Activated CD4-positive, alpha-beta T cell treated with anti-CD3 and anti-CD28 coated beads, Interleukin-2, amount 10 ng/mL, durations not matched to agents 7 days and 5 days (primary cell): Measurements from ENCODE around the gene CEP104. TPM values are rescaled to one million over a fixed set of nuclear protein-coding genes. Genes with fewer than 3 reads are reported as not detected.

Source experiments
- CTCF ChIA-PET: fragments of 350-600 bp; sonication (Branson Sonifier 250); formaldehyde crosslinking; loops from one replicate; lab custom pipeline; 2021; ENCODE audit warnings: antibody characterized with exemption; lab: Charles Lee
- POLR2A ChIA-PET: fragments of 350-600 bp; sonication (Branson Sonifier 250); formaldehyde crosslinking; loops from one replicate; lab custom pipeline; 2021; ENCODE audit warnings: antibody characterized with exemption; lab: Charles Lee
- DNase-seq: peaks from one replicate; pipeline ENCODE4 v3.0.0-alpha.2; 2020
- H3K27ac Mint-ChIP-seq: one replicate; pipeline ENCODE4 v1.8.0; 2021; ENCODE audit warnings: mild to moderate bottlenecking, moderate library complexity, mixed read lengths
- H3K27me3 Mint-ChIP-seq: one replicate; pipeline ENCODE4 v1.8.0; 2021; ENCODE audit warnings: mixed read lengths
- H3K36me3 Mint-ChIP-seq: one replicate; pipeline ENCODE4 v1.8.0; 2021; ENCODE audit warnings: low read depth, mixed read lengths
- H3K4me1 Mint-ChIP-seq: one replicate; pipeline ENCODE4 v1.8.0; 2021; ENCODE audit warnings: mixed read lengths
- H3K4me3 Mint-ChIP-seq: one replicate; pipeline ENCODE4 v1.8.0; 2021; ENCODE audit warnings: mild to moderate bottlenecking, moderate library complexity, mixed read lengths
- H3K9me3 Mint-ChIP-seq: one replicate; pipeline ENCODE4 v1.8.0; 2021; ENCODE audit warnings: mixed read lengths
- total RNA-seq, 2 experiments: library from RNA; stranded (reverse); gene quantifications; one replicate each; pipeline ENCODE4 v1.2.3, GENCODE V29; 2021

Gene CEP104
- total RNA-seq, 2 experiments from 2014 or later: 43.8 to 50.1 TPM

DNA sequence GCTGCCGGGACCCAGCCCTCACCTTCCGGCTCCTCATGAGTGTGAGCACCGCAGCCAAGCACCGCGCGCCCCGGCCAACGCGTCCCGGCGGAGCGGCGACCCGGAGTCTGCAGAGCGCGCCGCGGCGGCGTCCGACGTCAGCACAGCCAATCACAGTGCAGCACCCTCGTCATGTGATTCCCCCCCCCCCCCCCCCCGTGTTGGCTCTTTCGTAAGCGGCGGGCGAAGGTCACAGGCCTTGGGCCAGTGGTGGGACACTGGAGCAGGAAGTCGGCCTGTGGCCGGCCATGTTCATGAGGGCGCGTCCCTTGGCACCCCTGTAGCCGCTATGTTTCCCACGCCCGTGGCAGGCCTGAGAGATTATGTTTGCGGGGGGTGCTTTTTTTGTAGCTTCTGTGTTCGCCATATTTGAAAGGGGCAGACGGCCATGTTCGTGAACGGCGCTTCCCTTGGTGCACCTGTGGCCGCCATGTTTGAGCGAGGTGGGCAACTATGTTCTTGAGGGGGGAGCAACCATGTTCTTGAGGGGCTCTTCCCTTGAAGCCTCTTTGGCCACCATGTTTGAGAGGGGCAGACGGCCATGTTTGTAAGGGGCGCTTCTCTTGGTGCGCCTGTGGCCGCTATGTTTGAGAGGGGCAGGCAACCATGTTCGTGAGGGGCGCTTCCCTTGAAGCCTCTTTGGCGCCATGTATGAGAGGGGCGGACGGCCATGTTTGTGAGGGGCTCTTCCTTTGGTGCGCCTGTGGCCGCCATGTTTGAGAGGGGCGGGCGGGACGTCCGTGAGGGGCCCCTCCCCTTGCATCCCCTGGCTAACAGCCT, 43.3 kb upstream of the CEP104 start, which contains the start of gene C1orf174:
TSS of gene C1orf174 (minus strand) at position 123 of the 819 bp plus-strand sequence. CDS start at position 37, 86 bp downstream.
- peaks cover 14% of the 10 kb centered on the region for H3K9me3 Mint-ChIP-seq

DNA sequence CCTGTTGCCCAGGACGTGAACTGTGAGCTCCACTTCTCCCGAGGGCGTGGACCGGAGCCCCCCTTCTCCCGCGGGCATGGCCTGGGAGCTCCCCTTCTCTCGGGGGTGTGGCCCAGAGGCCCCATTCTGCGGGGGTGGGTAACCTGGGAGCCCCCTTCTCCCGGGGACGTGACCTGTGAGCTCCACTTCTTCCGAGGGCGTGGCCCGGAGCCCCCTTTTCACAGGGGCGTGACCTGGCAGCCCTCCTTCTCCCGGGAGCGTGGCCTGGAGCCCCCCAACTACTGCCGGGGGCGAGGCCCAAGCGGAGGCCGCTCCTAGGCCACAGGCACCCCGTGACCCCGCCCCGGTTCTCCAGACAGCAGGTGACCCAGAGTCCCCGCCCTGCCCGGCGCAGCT, 42.7 kb upstream of the CEP104 start:
- Mint-ChIP-seq H3K9me3 (peaks cover 14% of the 10 kb centered on the region), H3K27me3 (no peaks in the 10 kb centered on the region), H3K36me3 (peaks cover 21% of the 10 kb centered on the region), H3K4me1 (peaks cover 54% of the 10 kb centered on the region), H3K27ac (peak overlapping the region; percentile 98), H3K4me3 (peak overlapping the region; percentile 90)
- ChIA-PET CTCF (interaction anchor here (1.0 to 1.2 kb wide), 4 partner anchors 12 to 44 kb away, joined by 3 to 5 read pairs (median 3); no protein-coding TSS in a partner anchor), POLR2A (no interaction called here)
- no peak for DNase-seq

More for the DNA sequence above, 43.3 kb upstream of the CEP104 start, which contains the start of gene C1orf174:
- Mint-ChIP-seq H3K27ac (peak within 1 kb of the TSS; percentile 98), H3K36me3 (peaks cover 21% of the 10 kb centered on the region), H3K27me3 (no peaks in the 10 kb centered on the region), H3K4me3 (peak within 1 kb of the TSS; percentile 90), H3K4me1 (peaks cover 54% of the 10 kb centered on the region)
- CTCF ChIA-PET: interaction anchor here (1.0 kb wide), 2 partner anchors 16 to 32 kb away, joined by 3 to 5 read pairs; no protein-coding TSS in a partner anchor
- peak; percentile 95 for DNase-seq
- POLR2A ChIA-PET: no interaction called here

DNA sequence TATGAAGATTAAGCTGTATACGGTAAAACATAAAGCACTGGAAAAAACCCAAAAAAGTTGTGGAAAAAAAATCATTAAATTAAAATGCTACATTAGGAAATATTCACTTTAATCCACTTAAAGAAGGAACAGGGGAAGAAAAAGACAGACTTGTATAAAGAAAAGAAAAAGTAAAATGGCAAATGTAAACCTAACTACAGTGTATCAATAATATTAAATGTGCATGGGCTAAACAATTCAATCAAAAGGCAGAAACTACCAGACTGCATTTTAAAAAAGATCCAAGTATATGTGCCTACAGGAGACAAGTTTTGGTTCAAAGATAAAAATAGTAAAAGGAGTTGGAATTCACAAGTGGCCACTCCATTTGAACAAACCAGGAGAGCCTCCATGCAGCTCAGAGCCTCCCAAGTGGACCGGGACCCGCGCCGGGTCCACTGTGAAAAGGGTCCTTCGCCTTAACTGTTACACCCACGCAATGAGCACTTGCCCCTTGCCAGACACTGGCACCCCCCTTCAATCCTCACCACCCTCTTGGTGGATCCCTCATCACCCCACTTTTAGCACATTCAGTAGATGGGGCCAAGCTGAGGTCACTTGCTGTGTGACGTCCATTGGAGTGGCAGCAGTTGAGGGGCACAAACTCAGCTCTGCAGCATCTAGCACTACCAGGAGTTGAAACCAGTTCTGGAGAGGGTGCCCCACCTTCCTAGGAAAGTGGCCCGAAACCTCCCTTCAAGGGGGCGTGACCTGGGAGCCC, 42.2 kb upstream of the CEP104 start:
- peak overlapping the region; percentile 98 for H3K27ac Mint-ChIP-seq

DNA sequence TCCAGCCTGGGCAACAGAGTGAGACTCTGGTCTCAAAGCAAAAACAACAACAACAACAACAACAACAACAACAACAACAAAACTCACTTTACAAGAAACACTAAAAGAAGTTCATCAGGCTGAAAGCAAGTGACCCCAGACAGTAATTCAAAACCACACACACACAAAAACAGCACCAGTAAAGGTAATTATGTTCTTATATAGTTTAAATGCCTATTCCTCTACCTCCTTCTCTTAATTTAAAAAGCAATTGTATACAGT, 41.4 kb upstream of the CEP104 start:
- Mint-ChIP-seq H3K4me3 (peak overlapping the region; percentile 90), H3K36me3 (peaks cover 21% of the 10 kb centered on the region), H3K4me1 (peaks cover 48% of the 10 kb centered on the region), H3K27ac (peak overlapping the region; percentile 2), H3K9me3 (peaks cover 14% of the 10 kb centered on the region), H3K27me3 (no peaks in the 10 kb centered on the region)
- ChIA-PET POLR2A (no interaction called here), CTCF (interaction anchor here (1.1 kb wide), 1 partner anchor 13 kb away, joined by 3 read pairs; no protein-coding TSS in a partner anchor)
- no peak for DNase-seq

More for the DNA sequence above, 42.2 kb upstream of the CEP104 start:
- H3K4me1 Mint-ChIP-seq: peaks cover 54% of the 10 kb centered on the region
- ChIA-PET CTCF (interaction anchor here (1.0 to 1.2 kb wide), 5 partner anchors 12 to 44 kb away, joined by 3 to 5 read pairs (median 3); no protein-coding TSS in a partner anchor), POLR2A (no interaction called here)
- H3K4me3 Mint-ChIP-seq: peak overlapping the region; percentile 90
- DNase-seq: peak; percentile 15
- no peaks in the 10 kb centered on the region for H3K27me3 Mint-ChIP-seq
- peaks cover 21% of the 10 kb centered on the region for H3K36me3 Mint-ChIP-seq
- H3K9me3 Mint-ChIP-seq: peaks cover 14% of the 10 kb centered on the region

DNA sequence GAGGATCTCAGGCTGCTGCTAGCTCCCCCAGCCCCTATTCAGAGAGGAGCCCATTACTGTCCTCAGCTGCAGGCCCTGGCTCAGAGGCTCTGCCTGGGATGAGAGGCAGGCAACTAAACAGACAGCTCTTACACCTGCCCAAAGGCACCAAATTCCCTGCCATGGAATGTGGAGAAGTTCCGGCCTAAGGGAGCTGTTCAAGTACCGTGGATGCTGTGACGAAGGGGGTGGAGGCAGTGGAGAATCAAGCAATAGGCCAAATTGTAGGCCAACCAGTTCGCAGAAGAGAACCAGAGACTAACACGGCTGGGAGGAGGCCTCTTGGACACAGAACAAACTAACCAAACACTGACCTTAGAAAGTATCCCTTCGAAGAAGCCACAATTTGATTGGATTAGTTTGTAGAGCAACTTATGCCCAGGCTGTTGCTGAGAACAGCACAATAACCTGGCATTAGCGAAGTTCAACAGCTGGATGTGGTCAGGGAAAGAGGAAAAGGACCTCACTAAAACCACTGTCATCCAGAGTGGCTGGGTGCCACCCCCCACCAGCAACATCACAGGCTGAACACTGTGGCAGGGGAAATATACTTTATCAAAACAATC, 39.5 kb upstream of the CEP104 start:
- no peak overlapping the region for H3K27ac Mint-ChIP-seq
- H3K4me3 Mint-ChIP-seq: no peak overlapping the region

DNA sequence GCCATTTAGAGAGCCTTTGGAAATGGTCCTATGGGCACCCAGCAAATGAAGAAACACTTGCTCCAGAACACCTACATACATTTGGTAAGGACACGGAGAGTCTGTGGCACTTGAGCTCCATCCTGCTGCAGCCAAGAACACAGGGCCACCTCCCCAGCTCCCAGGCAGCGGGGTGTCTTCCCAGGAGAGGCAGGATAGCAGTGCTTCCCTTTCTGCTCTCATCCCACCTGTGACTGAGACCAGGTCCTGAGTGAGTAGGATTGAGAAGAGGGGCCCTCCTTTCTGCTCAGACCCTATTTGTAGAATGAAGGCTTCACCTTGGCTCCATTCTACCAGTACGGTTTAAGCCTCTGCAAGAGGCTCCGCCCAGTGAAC, 38.9 kb upstream of the CEP104 start:
- H3K27ac Mint-ChIP-seq: no peak overlapping the region
- no peak overlapping the region for H3K4me3 Mint-ChIP-seq
- peaks cover 22% of the 10 kb centered on the region for H3K36me3 Mint-ChIP-seq
- POLR2A ChIA-PET: no interaction called here
- no peaks in the 10 kb centered on the region for H3K27me3 Mint-ChIP-seq
- peaks cover 14% of the 10 kb centered on the region for H3K9me3 Mint-ChIP-seq
- no peak for DNase-seq
- CTCF ChIA-PET: interaction anchor here (1.5 kb wide), 1 partner anchor 99 kb away, joined by 4 read pairs; the partner anchor contains the start of gene LRRC47
- H3K4me1 Mint-ChIP-seq: peaks cover 40% of the 10 kb centered on the region

More for the DNA sequence above, 39.5 kb upstream of the CEP104 start:
- Mint-ChIP-seq H3K4me1 (peaks cover 35% of the 10 kb centered on the region), H3K27me3 (no peaks in the 10 kb centered on the region), H3K9me3 (peaks cover 14% of the 10 kb centered on the region), H3K36me3 (peaks cover 21% of the 10 kb centered on the region)
- POLR2A ChIA-PET: no interaction called here
- no peak for DNase-seq
- CTCF ChIA-PET: interaction anchor here (1.5 kb wide), 1 partner anchor 100 kb away, joined by 4 read pairs; the partner anchor contains the start of gene LRRC47

DNA sequence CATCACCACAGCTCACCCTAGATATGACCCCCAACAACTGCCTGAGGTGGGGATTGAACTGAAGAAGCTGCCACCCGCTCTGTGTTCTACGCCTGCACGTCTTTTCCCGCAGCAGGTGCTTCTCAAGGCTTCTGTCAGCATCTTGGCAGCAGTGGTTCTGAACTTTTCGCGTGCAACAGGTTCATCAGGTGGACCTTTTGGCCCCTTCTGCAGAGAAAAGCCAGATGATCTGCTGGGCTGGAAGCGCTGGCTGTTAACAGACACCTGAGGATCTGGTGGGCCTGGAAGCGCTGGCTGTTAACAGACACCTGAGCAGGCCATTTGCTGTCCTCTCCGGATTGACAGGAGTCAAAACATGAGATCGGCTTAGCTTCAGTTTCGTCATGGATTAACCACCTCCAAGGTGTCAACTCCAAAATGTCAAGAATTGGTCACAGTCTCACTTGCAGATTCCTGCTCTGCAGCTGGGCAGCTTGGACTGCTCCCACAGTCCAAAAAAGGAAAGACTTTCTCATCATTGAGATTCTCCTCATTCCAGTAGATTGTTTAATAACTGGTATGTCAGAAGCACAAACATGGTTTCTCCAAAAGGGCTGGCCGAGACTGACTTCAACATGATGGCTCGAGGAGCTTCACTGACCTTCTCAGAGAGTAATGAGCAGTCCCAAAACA, 38.4 kb upstream of the CEP104 start:
- ChIA-PET POLR2A (no interaction called here), CTCF (interaction anchor here (1.5 kb wide), 1 partner anchor 99 kb away, joined by 4 read pairs; the partner anchor contains the start of gene LRRC47)
- H3K36me3 Mint-ChIP-seq: peaks cover 27% of the 10 kb centered on the region
- no peak for DNase-seq
- no peak overlapping the region for H3K27ac Mint-ChIP-seq
- H3K27me3 Mint-ChIP-seq: no peaks in the 10 kb centered on the region
- H3K4me3 Mint-ChIP-seq: no peak overlapping the region
- peaks cover 14% of the 10 kb centered on the region for H3K9me3 Mint-ChIP-seq
- H3K4me1 Mint-ChIP-seq: peaks cover 45% of the 10 kb centered on the region

DNA sequence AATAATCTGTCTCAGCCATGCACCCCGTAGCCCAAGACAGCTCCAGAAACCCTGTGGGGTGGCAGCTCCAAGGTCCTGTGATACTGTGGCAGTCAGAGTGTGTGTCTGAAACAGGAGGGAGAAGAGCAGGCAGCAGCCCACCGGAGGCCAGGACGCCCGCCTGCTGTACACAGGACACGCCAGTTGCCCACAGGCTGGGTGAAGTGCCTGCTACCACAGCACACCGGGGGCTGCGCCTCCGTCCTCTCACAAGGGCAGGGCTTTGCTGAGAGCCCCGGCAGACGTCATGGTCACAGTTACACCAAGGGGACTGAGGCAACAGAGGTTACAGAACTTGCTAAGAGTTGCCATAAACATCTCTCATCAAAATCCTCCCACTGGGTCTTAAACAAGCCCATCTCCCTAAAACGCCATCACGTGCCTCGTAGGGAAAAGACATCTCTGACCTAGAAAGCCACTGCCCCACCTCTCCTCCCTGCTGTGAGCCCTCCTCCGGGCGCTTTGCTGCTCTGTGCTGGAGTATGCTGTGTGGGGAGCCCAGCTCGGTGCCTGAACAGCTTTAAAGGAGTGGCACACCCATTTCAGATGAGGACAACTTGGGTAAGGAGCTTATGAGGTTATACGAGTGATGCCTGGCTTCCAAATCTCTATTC, 37.7 kb upstream of the CEP104 start:
- POLR2A ChIA-PET: no interaction called here
- Mint-ChIP-seq H3K4me3 (no peak overlapping the region), H3K27ac (no peak overlapping the region), H3K36me3 (peaks cover 34% of the 10 kb centered on the region), H3K9me3 (peaks cover 14% of the 10 kb centered on the region), H3K27me3 (no peaks in the 10 kb centered on the region), H3K4me1 (peaks cover 52% of the 10 kb centered on the region)
- no peak for DNase-seq
- CTCF ChIA-PET: interaction anchor here (0.7 kb wide), 1 partner anchor 59 kb away, joined by 3 read pairs; no protein-coding TSS in a partner anchor

DNA sequence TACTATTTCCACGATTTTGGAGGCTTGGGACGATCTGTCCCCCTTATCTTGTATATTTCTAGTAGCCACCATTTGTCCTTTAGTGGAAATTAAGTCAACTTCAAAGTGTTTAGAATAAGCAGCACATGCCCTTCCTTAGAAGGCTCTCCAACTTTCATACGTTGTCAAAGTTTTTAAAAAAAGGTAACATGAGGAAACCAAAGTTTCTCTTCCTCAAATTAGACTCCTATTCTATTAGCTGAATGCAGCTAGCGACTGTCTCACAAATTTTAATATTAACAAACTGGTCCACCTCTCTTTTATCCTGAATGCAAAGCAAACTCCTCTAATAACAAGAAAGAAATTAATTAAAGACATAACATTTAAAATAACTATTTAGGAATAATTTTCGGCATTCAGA, 36.2 kb upstream of the CEP104 start:
- Mint-ChIP-seq H3K9me3 (peaks cover 10% of the 10 kb centered on the region), H3K36me3 (peaks cover 37% of the 10 kb centered on the region), H3K4me1 (peaks cover 41% of the 10 kb centered on the region), H3K4me3 (no peak overlapping the region), H3K27ac (no peak overlapping the region), H3K27me3 (no peaks in the 10 kb centered on the region)
- CTCF ChIA-PET: no interaction called here
- POLR2A ChIA-PET: no interaction called here
- no peak for DNase-seq

DNA sequence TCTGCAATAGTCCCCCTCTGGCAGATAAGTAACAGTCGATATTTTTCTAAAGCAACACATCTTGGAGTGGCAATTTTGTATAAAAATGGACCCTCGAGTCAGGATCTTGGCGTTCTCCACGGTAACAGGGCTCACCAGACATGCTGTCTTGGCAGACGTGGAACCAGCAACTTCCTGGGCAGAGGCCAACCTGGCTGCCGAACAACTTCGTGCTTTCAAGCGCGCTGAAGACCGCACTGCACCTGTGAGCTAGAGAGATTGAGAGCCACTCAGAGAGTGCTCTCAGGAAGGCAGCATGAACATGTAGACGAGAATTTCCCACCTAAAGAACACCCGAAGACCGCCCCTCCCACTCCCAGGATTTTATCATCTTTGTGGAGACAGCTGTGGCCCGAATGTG, 35.7 kb upstream of the CEP104 start:
- H3K4me3 Mint-ChIP-seq: no peak overlapping the region

DNA sequence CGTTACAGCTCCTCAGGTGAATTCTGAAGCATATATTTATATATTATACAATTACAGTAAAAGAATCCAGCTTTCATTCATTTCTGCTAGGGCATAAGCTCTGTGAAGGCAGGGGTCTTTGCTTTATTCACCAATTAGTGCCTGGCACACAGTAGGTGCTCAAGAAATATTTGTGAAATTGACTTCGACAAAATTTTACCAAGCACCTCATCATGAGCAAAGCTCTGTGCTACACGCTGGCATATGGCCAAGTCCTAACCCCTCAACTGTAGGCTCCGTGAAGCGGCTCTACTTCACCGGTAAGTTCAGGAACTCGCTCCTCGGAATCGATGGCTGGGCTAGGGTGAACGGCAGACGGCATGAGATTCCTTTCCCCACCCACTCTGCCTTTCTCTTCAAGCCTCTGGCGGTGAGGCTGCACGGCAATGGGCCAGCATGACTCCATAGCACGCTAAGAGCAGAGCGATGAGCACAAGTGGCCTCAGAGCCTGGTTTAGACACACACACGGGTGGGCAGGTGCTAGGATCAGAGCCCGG, 34.4 kb upstream of the CEP104 start:
- Mint-ChIP-seq H3K36me3 (peaks cover 31% of the 10 kb centered on the region), H3K4me1 (peaks cover 27% of the 10 kb centered on the region), H3K27me3 (no peaks in the 10 kb centered on the region), H3K27ac (peak overlapping the region; percentile 41), H3K4me3 (no peak overlapping the region), H3K9me3 (no peaks in the 10 kb centered on the region)
- POLR2A ChIA-PET: no interaction called here
- CTCF ChIA-PET: interaction anchor here (1.3 kb wide), 1 partner anchor 10 kb away, joined by 3 read pairs; no protein-coding TSS in a partner anchor
- DNase-seq: no peak

More for the DNA sequence above, 35.7 kb upstream of the CEP104 start:
- Mint-ChIP-seq H3K27ac (no peak overlapping the region), H3K27me3 (no peaks in the 10 kb centered on the region), H3K9me3 (peaks cover 5% of the 10 kb centered on the region), H3K36me3 (peaks cover 37% of the 10 kb centered on the region), H3K4me1 (peaks cover 37% of the 10 kb centered on the region)
- CTCF ChIA-PET: no interaction called here
- no peak for DNase-seq
- POLR2A ChIA-PET: no interaction called here
